ENCODE data around the gene ICA1L. TPM values are rescaled to one million over a fixed set of nuclear protein-coding genes. Genes with fewer than 3 reads are reported as not detected.

The ICA1L gene
- total RNA-seq, 1 experiment from 2014 or later: 4.5 TPM

DNA sequence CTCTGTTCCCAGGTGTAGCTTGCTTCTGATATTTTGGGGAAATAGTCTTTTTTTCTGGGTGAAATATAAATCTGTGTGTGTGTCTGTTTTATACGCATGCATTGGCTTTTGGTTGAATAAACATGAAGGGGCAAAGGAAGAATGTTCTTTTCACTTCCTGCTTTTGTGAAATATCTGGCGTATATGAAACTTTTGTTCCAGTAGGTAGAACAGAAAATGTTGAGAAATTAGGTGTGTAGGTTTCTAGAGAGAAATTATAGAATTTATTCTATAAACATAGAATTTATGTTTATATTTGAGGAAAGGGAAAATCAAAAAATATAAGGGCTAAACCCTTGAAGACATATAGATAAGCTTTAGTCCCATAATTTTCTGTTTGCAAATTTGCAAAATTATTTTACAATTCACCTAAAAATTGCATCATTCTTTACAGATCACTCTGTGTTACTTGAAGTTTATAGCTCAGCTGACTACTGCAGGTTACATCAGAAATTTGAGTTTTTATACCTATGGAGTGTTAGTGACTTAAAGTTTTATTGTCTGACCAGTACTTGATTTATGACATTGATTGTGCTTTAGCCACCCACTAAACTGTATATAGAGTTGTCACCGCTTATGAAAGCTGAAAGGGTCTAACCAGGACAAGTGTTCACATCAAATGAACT, 120.7 kb downstream of the ICA1L start:
- Histone ChIP-seq H3K4me2 (ENCODE audit: insufficient read depth, insufficient read length, low read length) (no peak overlapping the region), H2BK15ac (ENCODE audit: low read depth, low read length) (no peak overlapping the region), H2BK12ac (ENCODE audit: insufficient read length, low read depth, low read length) (no peak overlapping the region), H3K56ac (ENCODE audit: insufficient read length, low read depth, low read length) (no peak overlapping the region), H2AFZ (ENCODE audit: low read length) (no peak overlapping the region), H2BK20ac (ENCODE audit: low read depth, low read length, poor library complexity, severe bottlenecking) (no peak overlapping the region), H3K27me3 (ENCODE audit: insufficient read depth, low read length) (no peaks in the 10 kb centered on the region), H4K8ac (replicated peaks; ENCODE audit: insufficient read length, low read depth, low read length) (no peak overlapping the region), H4K5ac (ENCODE audit: insufficient read length, low read depth, low read length) (no peak overlapping the region), H3K9me3 (ENCODE audit: control insufficient read depth, low read depth, low read length) (no peaks in the 10 kb centered on the region), H3K4me1 (ENCODE audit: insufficient read depth, low read length) (no peaks in the 10 kb centered on the region), H3K27ac (ENCODE audit: insufficient read length, low read depth, low read length) (no peak overlapping the region), H2AK5ac (ENCODE audit: insufficient read length, low read length) (no peak overlapping the region), H3K23me2 (ENCODE audit: insufficient read length, low read depth, low read length, poor library complexity, severe bottlenecking) (no peaks in the 10 kb centered on the region), H4K20me1 (ENCODE audit: control insufficient read depth, insufficient read depth, insufficient read length) (no peaks in the 10 kb centered on the region), H3K79me1 (ENCODE audit: insufficient read depth, low read depth, low read length, poor library complexity, severe bottlenecking) (no peaks in the 10 kb centered on the region), H3K79me2 (ENCODE audit: insufficient read depth, low read length) (no peaks in the 10 kb centered on the region), H3K14ac (ENCODE audit: insufficient read depth, low read length) (no peak overlapping the region), H3K9ac (ENCODE audit: extremely low read depth, insufficient read length, low read length) (no peak overlapping the region), H3K23ac (ENCODE audit: insufficient read length, low read depth, low read length) (no peak overlapping the region), H2BK5ac (ENCODE audit: insufficient read length, low read length) (no peak overlapping the region), H4K91ac (ENCODE audit: insufficient read length, low read depth, low read length) (no peak overlapping the region), H3K4ac (ENCODE audit: low read depth, low read length) (no peak overlapping the region), H3T11ph (ENCODE audit: low read length) (no peak overlapping the region), H2BK120ac (ENCODE audit: low read depth, low read length, poor library complexity, severe bottlenecking) (no peak overlapping the region), H3K18ac (ENCODE audit: insufficient read length, low read depth, low read length) (no peak overlapping the region)
- Mint-ChIP-seq H3K4me1 (no peaks in the 10 kb centered on the region), H3K27me3 (ENCODE audit: low read depth) (no peaks in the 10 kb centered on the region), H3K9me3 (peaks cover 0 to 10% of the 10 kb centered on the region in 2 experiments; a peak in 1 of 5 replicates), H3K27ac (peak overlapping the region in 2 of 3 experiments; percentile 46 to 51; a peak in 2 of 7 replicates), H3K4me3 (no peak overlapping the region), H3K36me3 (ENCODE audit: insufficient read depth in 1 of 3, low read depth in 3 of 3) (peaks cover 10 to 13% (median 11%) of the 10 kb centered on the region in 3 experiments; a peak in 6 of 7 replicates)
- DNase-seq: no peak
- no CpG with 5 or more reads among the region's 3 CpGs for WGBS (ENCODE audit: extremely low coverage, insufficient read length, low lambda C conversion rate)
- TF ChIP-seq, protein P1, sequence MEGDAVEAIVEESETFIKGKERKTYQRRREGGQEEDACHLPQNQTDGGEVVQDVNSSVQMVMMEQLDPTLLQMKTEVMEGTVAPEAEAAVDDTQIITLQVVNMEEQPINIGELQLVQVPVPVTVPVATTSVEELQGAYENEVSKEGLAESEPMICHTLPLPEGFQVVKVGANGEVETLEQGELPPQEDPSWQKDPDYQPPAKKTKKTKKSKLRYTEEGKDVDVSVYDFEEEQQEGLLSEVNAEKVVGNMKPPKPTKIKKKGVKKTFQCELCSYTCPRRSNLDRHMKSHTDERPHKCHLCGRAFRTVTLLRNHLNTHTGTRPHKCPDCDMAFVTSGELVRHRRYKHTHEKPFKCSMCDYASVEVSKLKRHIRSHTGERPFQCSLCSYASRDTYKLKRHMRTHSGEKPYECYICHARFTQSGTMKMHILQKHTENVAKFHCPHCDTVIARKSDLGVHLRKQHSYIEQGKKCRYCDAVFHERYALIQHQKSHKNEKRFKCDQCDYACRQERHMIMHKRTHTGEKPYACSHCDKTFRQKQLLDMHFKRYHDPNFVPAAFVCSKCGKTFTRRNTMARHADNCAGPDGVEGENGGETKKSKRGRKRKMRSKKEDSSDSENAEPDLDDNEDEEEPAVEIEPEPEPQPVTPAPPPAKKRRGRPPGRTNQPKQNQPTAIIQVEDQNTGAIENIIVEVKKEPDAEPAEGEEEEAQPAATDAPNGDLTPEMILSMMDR (conservative IDR thresholded peaks at IDR 0.05): no peak
